HEK293T (cell line): ENCODE measurements around the gene ARHGAP26.

ENCODE experiments used
- BHLHE40 ChIP-seq: fragments of 450-650 bp; IDR thresholded peaks from 2 replicates; pipeline ENCODE4 v1.6.1; 2016; ENCODE audit warnings: mild to moderate bottlenecking, moderate library complexity, borderline replicate concordance
- CTBP1 ChIP-seq: fragments of 450-650 bp; IDR thresholded peaks from 2 replicates; pipeline ENCODE4 v1.6.1; 2016; ENCODE audit warnings: borderline replicate concordance
- ELF4 ChIP-seq: fragments of 450-650 bp; IDR thresholded peaks from 2 replicates; pipeline ENCODE4 v1.6.1; 2017; ENCODE audit warnings: antibody characterized with exemption
- FOXK2 ChIP-seq: fragments of 450-650 bp; IDR thresholded peaks from 2 replicates; pipeline ENCODE4 v1.6.1; 2016; ENCODE audit warnings: mild to moderate bottlenecking
- FOXM1 ChIP-seq: fragments of 450-650 bp; IDR thresholded peaks from 2 replicates; pipeline ENCODE4 v1.6.1; 2017; ENCODE audit warnings: mild to moderate bottlenecking, borderline replicate concordance
- HDGF ChIP-seq: fragments of 450-650 bp; IDR thresholded peaks from 2 replicates; pipeline ENCODE4 v1.6.1; 2017; ENCODE audit warnings: antibody characterized with exemption, borderline replicate concordance
- L3MBTL2 ChIP-seq: fragments of 450-650 bp; conservative IDR thresholded peaks from 2 replicates; pipeline ENCODE4 v1.6.1; 2016; ENCODE audit warnings: mild to moderate bottlenecking
- PKNOX1 ChIP-seq: fragments of 450-650 bp; IDR thresholded peaks from 2 replicates; pipeline ENCODE4 v1.6.1; 2016
- SP1 ChIP-seq: fragments of 450-650 bp; IDR thresholded peaks from 2 replicates; pipeline ENCODE4 v1.6.1; 2017
- SUZ12 ChIP-seq: fragments of 450-650 bp; IDR thresholded peaks from 2 replicates; pipeline ENCODE4 v1.6.1; 2016; ENCODE audit warnings: mild to moderate bottlenecking
- TARDBP ChIP-seq: fragments of 450-650 bp; IDR thresholded peaks from 2 replicates; pipeline ENCODE4 v1.6.1; 2016

- TF ChIP-seq PKNOX1: 0 out of 2 replicates have a peak, but pooled peaks have one; percentile 8
- no peak for TF ChIP-seq FOXK2
- TF ChIP-seq L3MBTL2: no peak
- no peak for TF ChIP-seq SUZ12
- no peak for TF ChIP-seq BHLHE40
- no peak for TF ChIP-seq SP1
- no peak for TF ChIP-seq HDGF
- TF ChIP-seq ELF4: no peak
- no peak for TF ChIP-seq TARDBP
- TF ChIP-seq FOXM1: no peak
- TF ChIP-seq CTBP1: no peak
Observed at GRCh38 chr5:143129910-143130612, 359.9 kb downstream of the ARHGAP26 start.
